ENCODE data around the gene ZNF771.

DNA sequence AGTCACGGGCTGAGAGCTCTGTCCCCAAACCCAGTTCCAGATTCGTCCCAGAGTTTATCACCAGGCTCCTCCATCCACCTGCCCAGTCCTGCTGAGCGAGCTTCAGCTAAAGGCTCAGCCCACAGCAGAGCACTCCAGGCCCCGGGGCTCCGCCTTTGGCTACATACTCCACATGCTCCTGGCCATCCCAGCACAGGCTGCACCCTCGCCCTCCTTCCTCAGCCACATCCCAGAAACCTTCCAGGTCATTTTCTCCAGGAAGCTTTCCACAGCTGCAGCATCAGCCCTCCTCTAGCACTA is 47.6 kb upstream of the ZNF771 start:
- TF ChIP-seq, protein P1, sequence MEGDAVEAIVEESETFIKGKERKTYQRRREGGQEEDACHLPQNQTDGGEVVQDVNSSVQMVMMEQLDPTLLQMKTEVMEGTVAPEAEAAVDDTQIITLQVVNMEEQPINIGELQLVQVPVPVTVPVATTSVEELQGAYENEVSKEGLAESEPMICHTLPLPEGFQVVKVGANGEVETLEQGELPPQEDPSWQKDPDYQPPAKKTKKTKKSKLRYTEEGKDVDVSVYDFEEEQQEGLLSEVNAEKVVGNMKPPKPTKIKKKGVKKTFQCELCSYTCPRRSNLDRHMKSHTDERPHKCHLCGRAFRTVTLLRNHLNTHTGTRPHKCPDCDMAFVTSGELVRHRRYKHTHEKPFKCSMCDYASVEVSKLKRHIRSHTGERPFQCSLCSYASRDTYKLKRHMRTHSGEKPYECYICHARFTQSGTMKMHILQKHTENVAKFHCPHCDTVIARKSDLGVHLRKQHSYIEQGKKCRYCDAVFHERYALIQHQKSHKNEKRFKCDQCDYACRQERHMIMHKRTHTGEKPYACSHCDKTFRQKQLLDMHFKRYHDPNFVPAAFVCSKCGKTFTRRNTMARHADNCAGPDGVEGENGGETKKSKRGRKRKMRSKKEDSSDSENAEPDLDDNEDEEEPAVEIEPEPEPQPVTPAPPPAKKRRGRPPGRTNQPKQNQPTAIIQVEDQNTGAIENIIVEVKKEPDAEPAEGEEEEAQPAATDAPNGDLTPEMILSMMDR (IDR thresholded peaks at IDR 0.05; ENCODE audit: low read depth, low read length), result no peak
- no peak for TF ChIP-seq EZH2phosphoT487 (IDR thresholded peaks at IDR 0.05; ENCODE audit: low read depth)

Data from OCI-LY3 (cell line).